Activated naive CD4-positive, alpha-beta T cell treated with anti-CD3 and anti-CD28 coated beads, Interleukin-2, amount 10 ng/mL, durations not matched to agents 5 hours and 36 hours (primary cell): Measurements from ENCODE around the gene PREX1. TPM values are rescaled to one million over a fixed set of nuclear protein-coding genes. Genes with fewer than 3 reads are reported as not detected.

Experiments
- total RNA-seq, 2 experiments: library from RNA; stranded (reverse); gene quantifications; one replicate each; pipeline ENCODE4 v1.2.3, GENCODE V29; 2021

The PREX1 gene, protein sequence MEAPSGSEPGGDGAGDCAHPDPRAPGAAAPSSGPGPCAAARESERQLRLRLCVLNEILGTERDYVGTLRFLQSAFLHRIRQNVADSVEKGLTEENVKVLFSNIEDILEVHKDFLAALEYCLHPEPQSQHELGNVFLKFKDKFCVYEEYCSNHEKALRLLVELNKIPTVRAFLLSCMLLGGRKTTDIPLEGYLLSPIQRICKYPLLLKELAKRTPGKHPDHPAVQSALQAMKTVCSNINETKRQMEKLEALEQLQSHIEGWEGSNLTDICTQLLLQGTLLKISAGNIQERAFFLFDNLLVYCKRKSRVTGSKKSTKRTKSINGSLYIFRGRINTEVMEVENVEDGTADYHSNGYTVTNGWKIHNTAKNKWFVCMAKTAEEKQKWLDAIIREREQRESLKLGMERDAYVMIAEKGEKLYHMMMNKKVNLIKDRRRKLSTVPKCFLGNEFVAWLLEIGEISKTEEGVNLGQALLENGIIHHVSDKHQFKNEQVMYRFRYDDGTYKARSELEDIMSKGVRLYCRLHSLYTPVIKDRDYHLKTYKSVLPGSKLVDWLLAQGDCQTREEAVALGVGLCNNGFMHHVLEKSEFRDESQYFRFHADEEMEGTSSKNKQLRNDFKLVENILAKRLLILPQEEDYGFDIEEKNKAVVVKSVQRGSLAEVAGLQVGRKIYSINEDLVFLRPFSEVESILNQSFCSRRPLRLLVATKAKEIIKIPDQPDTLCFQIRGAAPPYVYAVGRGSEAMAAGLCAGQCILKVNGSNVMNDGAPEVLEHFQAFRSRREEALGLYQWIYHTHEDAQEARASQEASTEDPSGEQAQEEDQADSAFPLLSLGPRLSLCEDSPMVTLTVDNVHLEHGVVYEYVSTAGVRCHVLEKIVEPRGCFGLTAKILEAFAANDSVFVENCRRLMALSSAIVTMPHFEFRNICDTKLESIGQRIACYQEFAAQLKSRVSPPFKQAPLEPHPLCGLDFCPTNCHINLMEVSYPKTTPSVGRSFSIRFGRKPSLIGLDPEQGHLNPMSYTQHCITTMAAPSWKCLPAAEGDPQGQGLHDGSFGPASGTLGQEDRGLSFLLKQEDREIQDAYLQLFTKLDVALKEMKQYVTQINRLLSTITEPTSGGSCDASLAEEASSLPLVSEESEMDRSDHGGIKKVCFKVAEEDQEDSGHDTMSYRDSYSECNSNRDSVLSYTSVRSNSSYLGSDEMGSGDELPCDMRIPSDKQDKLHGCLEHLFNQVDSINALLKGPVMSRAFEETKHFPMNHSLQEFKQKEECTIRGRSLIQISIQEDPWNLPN (N-terminal part only)
- 10 to 100 TPM; 75.9 to 81.0 TPM for total RNA-seq

DNA sequence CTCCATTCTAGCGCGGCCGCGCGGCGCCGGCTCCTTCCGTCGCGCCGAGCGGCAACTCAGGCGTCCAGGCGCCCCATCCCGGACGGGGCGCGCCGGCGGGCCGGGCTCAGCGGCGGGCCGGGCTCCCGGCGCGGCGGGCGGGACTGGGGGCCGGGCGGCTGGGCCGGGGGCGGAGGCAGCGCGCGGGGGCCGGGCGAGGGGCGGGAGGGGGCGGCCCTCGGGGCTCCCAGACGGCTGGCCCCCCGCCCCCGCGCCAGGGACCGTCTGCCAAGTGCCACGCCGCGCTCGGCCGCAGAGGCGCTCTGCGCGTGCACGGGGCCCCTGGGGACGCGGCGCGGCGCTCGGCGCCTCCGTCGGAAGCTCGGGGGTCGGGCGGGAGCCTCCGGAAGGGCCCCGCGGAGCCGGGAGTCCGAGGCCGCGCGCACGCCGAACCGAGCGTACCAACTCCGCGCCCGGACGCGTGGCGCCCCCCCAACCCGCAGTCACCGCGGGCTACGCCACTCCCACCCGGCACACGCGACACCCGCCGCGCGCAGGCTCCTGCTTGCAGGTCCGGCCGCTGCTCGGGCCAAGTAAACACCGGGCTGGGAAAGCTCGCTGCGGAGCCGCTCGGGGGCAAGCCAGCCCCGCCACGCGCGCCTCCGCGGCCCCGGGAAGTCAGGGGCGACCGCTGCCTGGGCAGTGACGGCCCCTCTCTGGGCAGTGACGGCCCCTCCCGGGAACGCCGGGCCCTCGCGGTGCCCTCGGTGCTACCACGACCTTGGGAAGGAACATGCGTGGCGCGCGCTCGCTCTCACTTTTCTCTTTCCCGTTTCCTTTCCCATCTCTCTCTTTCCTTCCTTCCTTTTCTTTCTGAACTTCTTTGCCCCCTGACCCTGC lies at the start of gene PREX1:
PREX1 (minus strand) TSS at position 145 of the 879 bp plus-strand sequence; CDS start at position 6, 139 bp downstream.

Other genes starting within 250 kb of the PREX1 start
- 10 to 100 TPM; 19.9 to 20.5 TPM for gene ARFGEF2, start 93.7 kb upstream of the PREX1 start, total RNA-seq
- 10 to 100 TPM; 60.4 to 61.1 TPM for gene CSE1L, start 218.3 kb upstream of the PREX1 start, total RNA-seq